ENCODE measurements around the gene CRAT. TPM values are rescaled to one million over a fixed set of nuclear protein-coding genes. Genes with fewer than 3 reads are reported as not detected.

The CRAT gene
- total and polyA plus RNA-seq, 2 experiments from 2014 or later = 40.4 to 64.6 TPM

DNA sequence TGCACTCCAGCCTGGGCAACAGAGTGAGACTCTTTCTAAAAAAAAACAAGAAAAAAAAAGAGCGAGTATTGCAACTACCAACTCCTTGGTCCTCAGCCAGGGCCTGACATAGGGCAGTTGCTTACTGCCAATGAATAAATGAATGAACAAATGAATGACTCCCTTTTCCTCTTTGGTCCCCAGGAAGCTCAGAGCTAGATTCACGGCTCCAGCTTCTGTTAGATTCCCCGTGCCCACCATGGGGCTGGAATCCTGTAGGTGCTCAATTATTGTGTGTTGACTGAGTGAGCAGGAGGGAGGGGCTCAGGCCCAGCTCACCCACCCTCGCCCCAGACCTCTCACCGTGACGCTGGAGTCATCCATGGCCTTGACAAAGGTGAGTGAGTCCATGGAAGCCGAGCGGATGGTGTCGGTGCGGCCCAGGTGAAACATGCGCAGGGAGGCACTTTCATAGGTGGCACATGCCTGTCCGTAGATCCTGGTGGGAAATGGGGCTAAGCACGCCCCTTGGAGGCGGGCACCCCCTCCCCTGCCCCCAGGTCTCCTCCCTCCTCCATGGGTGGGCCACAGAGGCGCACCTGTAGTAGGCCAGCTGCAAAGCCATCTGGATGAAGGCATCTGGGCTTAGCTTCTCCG is 12.8 kb downstream of the CRAT start:
- 98% methylated on average over 16 of the region's 16 CpGs for WGBS (ENCODE audit: low lambda C conversion rate, missing lambda C conversion rate)
- no peaks in the 10 kb centered on the region for H4K20me1 ChIP-seq (ENCODE audit: insufficient read depth, poor library complexity, severe bottlenecking)
- no peak for DNase-seq (ENCODE audit: low spot score)
- H3K36me3 ChIP-seq (replicated peaks; ENCODE audit: insufficient read depth, low read depth) = no peaks in the 10 kb centered on the region
- no peak for TF ChIP-seq EZH2phosphoT487 (IDR thresholded peaks at IDR 0.05; ENCODE audit: low read depth, severe bottlenecking, unreplicated experiment)
- TF ChIP-seq EZH2 (IDR thresholded peaks at IDR 0.05; ENCODE audit: borderline replicate concordance) = no peak
- no peak overlapping the region for H3K4me3 ChIP-seq
- no peaks in the 10 kb centered on the region for H3K9me3 ChIP-seq (ENCODE audit: low read depth)
- no peaks in the 10 kb centered on the region for H3K4me1 ChIP-seq (ENCODE audit: insufficient read depth)
- no peak overlapping the region for H3K27ac ChIP-seq
- H3K79me2 ChIP-seq = no peaks in the 10 kb centered on the region
- H3K27me3 ChIP-seq = no peaks in the 10 kb centered on the region
- no peak overlapping the region for H3K4me2 ChIP-seq
- no peaks in the 10 kb centered on the region for H3K9me2 ChIP-seq (replicated peaks; ENCODE audit: insufficient read depth)
- no peak overlapping the region for H2AFZ ChIP-seq

DNA sequence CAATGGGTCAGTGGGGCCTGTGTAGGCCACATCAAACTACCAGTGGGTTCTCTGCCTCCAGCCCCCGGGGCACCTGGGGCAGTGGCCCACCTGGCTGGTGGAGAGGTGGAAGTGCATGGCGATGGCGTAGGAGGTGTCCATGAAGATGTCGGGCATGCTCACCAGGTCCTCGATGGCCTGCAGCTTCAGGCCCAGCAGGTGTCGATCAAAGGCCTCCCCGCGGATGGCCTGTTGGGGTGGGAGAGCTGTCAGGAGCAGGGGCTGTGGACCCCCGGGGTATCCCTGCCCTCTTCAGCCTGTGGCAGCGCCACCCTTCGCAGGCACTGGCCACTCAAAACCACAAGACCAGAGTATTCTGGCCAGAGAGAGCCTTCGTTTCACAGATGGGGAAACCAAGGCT is 14.7 kb downstream of the CRAT start:
- no peak for TF ChIP-seq EZH2 (IDR thresholded peaks at IDR 0.05; ENCODE audit: borderline replicate concordance)
- TF ChIP-seq, protein P1, sequence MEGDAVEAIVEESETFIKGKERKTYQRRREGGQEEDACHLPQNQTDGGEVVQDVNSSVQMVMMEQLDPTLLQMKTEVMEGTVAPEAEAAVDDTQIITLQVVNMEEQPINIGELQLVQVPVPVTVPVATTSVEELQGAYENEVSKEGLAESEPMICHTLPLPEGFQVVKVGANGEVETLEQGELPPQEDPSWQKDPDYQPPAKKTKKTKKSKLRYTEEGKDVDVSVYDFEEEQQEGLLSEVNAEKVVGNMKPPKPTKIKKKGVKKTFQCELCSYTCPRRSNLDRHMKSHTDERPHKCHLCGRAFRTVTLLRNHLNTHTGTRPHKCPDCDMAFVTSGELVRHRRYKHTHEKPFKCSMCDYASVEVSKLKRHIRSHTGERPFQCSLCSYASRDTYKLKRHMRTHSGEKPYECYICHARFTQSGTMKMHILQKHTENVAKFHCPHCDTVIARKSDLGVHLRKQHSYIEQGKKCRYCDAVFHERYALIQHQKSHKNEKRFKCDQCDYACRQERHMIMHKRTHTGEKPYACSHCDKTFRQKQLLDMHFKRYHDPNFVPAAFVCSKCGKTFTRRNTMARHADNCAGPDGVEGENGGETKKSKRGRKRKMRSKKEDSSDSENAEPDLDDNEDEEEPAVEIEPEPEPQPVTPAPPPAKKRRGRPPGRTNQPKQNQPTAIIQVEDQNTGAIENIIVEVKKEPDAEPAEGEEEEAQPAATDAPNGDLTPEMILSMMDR (IDR thresholded peaks at IDR 0.05; ENCODE audit: poor library complexity) = no peak
- no peak for TF ChIP-seq EZH2phosphoT487 (IDR thresholded peaks at IDR 0.05; ENCODE audit: low read depth, severe bottlenecking, unreplicated experiment)
- no peak overlapping the region for H2AFZ ChIP-seq
- no peak overlapping the region for H3K27ac ChIP-seq
- no peaks in the 10 kb centered on the region for H3K27me3 ChIP-seq
- DNase-seq (ENCODE audit: low spot score) = no peak
- no peaks in the 10 kb centered on the region for H3K79me2 ChIP-seq
- H3K9me3 ChIP-seq (ENCODE audit: low read depth) = no peaks in the 10 kb centered on the region
- 92% methylated on average over 11 of the region's 12 CpGs for WGBS (ENCODE audit: low lambda C conversion rate, missing lambda C conversion rate)
- H3K4me1 ChIP-seq (ENCODE audit: insufficient read depth) = no peaks in the 10 kb centered on the region
- H4K20me1 ChIP-seq (ENCODE audit: insufficient read depth, poor library complexity, severe bottlenecking) = no peaks in the 10 kb centered on the region
- H3K4me3 ChIP-seq = no peak overlapping the region
- H3K36me3 ChIP-seq (replicated peaks; ENCODE audit: insufficient read depth, low read depth) = no peaks in the 10 kb centered on the region
- no peak overlapping the region for H3K4me2 ChIP-seq
- H3K9me2 ChIP-seq (replicated peaks; ENCODE audit: insufficient read depth) = no peaks in the 10 kb centered on the region

DNA sequence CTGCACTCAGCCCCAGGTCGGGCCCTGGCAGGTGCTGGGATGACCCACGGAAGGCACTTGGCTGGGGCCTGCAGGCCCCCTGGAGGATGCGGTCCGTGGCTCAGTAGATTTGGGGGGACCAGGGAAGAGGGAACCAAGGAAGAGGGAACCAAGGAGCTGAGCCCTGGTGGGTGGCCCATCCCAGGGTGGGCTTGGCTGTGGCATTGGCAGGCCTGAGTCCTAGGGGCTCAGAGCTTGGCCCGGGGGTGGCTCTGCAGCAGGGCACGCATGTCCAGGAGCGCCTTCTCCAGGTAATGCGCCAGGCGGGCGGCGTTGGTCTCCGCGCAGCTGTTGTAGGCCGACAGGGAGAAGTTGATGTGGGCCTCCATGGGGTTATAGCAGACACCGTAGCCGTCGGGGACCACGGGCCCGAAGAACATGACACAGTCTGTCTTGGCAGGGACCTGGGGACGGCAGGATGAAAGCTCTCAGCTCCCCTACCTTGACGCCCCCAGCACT is 15.4 kb downstream of the CRAT start:
- Histone ChIP-seq H3K36me3 (replicated peaks; ENCODE audit: insufficient read depth, low read depth) (no peaks in the 10 kb centered on the region), H3K79me2 (no peaks in the 10 kb centered on the region), H4K20me1 (ENCODE audit: insufficient read depth, poor library complexity, severe bottlenecking) (no peaks in the 10 kb centered on the region), H2AFZ (no peak overlapping the region), H3K4me1 (ENCODE audit: insufficient read depth) (no peaks in the 10 kb centered on the region), H3K4me2 (no peak overlapping the region), H3K4me3 (no peak overlapping the region), H3K9me3 (ENCODE audit: low read depth) (no peaks in the 10 kb centered on the region), H3K27ac (no peak overlapping the region), H3K9me2 (replicated peaks; ENCODE audit: insufficient read depth) (no peaks in the 10 kb centered on the region), H3K27me3 (no peaks in the 10 kb centered on the region)
- WGBS (ENCODE audit: low lambda C conversion rate, missing lambda C conversion rate) = 97% methylated on average over 21 of the region's 21 CpGs
- DNase-seq (ENCODE audit: low spot score) = no peak
- TF ChIP-seq, protein P1 (IDR thresholded peaks at IDR 0.05; ENCODE audit: poor library complexity) = no peak
- no peak for TF ChIP-seq EZH2 (IDR thresholded peaks at IDR 0.05; ENCODE audit: borderline replicate concordance)

DNA sequence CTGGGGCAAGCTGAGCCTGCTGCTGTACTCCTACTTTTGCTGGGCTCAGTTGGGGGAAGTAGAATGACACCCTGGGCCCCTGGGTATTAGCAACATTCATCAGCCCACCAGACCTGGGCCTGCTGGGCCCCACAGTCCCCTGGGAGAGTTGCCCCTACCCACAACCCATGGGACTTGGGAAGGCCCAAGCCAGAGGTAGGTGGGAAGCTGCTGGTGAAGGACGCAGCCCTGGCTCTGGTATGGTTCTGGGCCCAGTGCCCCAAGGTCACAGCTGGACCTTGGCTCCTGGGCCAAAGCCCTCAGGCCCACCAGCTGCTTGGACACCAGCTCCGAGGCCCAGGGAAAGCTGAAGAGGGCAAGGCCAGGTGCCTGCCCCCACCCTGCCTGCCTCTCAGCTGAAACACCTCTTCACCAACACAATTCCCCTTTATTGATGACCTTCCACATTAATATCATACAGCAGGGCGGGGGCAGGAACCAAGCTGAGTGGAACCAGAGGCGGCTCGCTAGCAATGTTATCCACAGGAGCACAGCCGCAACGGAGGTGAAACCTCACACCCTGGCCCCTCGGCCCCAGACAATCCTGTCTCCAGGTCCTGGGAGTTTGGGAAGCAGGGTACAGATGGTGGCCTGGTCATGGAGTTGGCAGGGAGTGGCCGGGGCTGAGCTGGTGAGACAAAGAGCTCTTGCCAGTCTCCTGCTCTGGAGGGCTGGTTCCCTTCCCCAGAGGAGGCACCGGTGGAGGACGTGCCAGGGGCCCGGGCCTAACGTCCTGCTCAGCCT is 16.0 kb downstream of the CRAT start:
- Histone ChIP-seq H3K9me2 (replicated peaks; ENCODE audit: insufficient read depth) (no peaks in the 10 kb centered on the region), H2AFZ (no peak overlapping the region), H3K27me3 (no peaks in the 10 kb centered on the region), H3K27ac (no peak overlapping the region), H3K4me1 (ENCODE audit: insufficient read depth) (no peaks in the 10 kb centered on the region), H3K79me2 (no peaks in the 10 kb centered on the region), H3K4me2 (no peak overlapping the region), H4K20me1 (ENCODE audit: insufficient read depth, poor library complexity, severe bottlenecking) (no peaks in the 10 kb centered on the region), H3K36me3 (replicated peaks; ENCODE audit: insufficient read depth, low read depth) (no peaks in the 10 kb centered on the region), H3K4me3 (no peak overlapping the region), H3K9me3 (ENCODE audit: low read depth) (no peaks in the 10 kb centered on the region)
- DNase-seq (ENCODE audit: low spot score) = no peak
- TF ChIP-seq, protein P1 (IDR thresholded peaks at IDR 0.05; ENCODE audit: poor library complexity) = no peak
- TF ChIP-seq EZH2phosphoT487 (IDR thresholded peaks at IDR 0.05; ENCODE audit: low read depth, severe bottlenecking, unreplicated experiment) (no peak), EZH2 (IDR thresholded peaks at IDR 0.05; ENCODE audit: borderline replicate concordance) (no peak)
- 96% methylated on average over 13 of the region's 13 CpGs for WGBS (ENCODE audit: low lambda C conversion rate, missing lambda C conversion rate)

Data from hepatocyte (in vitro differentiated cells).